ENCODE results near the gene ARHGAP36.

ARHGAP36 gene

DNA sequence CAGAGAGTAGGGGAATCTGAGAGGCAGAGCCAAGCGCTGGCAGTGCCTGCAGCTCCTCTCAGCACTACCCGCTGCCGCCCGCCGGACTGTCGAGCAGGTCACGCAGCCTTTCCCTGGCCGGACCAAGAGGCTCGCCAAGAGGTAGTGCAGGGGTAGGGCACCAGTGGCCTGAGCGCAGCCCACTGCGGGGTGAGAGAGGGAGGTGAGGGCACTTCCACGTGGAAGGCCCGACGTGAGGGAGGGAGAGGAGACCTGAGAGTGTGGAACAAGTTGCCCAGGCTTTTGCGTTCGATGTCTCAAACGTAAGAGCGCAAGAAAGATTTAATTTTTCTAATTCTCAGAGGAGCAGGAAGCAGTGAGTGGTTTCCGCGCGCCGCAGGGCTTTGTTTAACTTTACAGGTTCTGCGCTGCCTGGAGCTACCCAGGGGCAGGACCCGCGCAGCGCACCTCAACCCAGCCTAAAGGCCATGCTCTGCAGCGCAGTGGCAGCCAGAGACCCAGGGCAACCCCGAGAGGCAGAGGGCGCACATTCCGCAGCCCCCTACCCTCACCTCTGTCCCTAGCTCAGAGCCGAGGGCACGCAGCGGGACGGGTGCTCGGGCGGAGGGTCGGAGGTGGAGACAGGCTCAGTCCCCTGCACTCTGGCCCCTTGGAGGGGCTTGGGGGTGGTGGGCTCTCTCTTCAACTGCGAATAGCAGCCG is 14.9 kb downstream of the ARHGAP36 start:
- no peak for DNase-seq

DNA sequence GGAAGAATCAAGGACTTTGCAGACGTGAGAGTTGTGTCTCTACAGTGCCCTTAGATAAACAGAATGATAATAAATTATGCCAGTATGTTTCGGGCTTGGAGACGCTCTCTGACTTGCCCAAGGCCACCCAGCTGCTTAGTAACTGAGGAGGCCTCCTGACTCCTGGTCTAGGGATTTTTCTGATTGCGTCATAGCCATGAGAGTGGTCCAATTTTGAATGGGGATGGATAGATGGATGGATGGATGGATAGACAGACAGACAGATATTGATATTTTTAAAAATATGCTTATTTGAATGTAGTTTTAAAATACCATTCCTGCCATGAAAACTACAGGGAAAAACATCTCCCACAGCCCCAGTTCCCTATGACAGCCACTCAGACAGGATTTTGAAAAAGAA is 15.5 kb downstream of the ARHGAP36 start:
- no peak for DNase-seq

DNA sequence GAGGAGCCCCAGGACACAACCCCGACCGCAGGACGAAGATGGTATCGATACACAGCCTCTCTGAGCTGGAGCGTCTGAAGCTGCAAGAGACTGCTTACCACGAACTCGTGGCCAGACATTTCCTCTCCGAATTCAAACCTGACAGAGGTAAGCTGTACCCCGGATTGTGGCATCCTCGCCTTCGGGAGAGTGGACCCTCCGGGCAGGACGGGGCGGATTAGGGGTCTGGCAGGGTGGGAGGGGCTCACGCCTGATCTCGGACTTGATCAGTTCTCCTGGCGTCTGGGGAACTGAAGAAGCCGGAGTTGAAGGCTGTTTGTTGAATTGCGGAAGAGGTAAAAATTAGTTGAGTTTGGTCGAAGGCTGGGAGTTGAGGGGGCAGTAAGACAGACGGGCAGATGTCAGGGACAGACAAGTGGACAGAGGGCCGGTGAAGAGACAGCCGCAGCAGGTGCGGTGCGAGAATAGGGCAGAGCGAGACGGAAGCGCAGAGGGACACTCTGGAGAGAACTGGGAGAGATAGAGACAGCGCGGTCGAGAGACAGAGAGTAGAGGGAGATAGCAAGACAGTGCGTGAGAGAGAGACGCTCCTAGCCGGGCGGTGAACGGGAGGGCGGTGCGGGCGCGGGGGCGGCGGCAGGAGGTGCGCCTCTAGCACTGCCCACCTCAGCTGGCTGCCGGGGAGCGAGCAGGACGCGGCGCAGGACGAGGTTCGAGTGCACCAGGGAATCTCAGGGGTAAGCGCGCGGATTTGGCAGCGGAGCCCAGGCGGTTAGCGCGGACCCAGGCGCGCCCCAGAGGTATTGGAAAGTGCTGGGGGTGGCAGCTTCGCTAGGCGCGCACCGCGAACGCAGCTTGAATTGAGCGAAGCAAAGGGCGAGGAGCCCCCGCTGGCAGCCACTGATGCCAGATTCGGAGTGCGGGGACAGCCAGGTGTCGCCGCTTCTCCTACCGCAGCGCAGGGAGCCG is 23.9 kb downstream of the ARHGAP36 start:
- DNase-seq = no peak

DNA sequence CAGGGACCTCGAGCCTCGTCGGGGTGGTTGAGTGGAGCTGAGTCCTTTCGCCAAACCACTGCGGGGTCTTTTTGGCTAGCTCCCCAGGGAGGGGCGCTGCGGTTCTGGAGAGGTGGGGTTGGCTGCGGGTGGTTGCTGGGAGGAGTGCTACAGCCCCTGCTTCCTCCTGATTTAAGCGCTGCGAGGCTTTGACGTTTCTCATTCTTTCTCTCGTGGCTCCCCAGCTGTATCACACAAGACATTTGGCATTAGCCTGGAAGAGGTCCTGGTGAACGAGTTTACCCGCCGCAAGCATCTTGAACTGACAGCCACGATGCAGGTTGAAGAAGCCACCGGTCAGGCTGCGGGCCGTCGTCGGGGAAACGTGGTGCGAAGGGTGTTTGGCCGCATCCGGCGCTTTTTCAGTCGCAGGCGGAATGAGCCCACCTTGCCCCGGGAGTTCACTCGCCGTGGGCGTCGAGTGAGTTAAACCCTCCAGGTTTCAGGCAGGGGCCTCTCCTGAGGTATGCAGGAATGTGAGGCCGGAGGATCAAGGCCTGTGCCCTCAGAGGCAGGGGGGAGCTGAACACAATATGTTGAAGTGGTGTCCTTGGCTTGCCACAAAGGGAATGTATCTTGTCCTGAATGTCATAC is 25.5 kb downstream of the ARHGAP36 start:
- no peak for DNase-seq

DNA sequence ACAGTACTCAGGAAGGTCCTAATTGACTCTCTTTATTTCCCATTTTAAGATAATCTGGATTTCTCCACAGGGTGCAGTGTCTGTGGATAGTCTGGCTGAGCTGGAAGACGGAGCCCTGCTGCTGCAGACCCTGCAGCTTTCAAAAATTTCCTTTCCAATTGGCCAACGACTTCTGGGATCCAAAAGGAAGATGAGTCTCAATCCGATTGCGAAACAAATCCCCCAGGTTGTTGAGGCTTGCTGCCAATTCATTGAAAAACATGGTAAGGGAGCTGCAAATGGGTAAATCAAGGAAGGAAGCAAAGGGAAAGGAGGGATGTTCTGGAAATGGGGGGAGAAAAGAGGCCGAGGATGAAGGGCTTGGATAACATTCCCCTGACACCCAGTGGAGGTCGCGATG is 26.0 kb downstream of the ARHGAP36 start:
- DNase-seq = no peak

DNA sequence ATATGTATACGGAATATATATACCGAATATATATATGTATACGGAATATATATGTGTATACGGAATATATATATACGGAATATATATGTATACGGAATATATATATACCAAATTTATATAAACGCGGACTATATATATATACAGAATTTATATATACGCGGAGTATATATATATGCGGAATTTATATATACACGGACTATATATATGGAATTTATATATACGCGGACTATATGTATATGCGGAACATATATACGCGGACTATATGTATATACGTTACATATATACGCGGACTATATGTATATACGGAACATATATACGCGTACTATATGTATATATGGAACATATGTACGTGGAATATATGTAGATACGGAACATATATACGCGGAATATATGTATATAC is 78.6 kb downstream of the ARHGAP36 start:
- no peak for DNase-seq

DNA sequence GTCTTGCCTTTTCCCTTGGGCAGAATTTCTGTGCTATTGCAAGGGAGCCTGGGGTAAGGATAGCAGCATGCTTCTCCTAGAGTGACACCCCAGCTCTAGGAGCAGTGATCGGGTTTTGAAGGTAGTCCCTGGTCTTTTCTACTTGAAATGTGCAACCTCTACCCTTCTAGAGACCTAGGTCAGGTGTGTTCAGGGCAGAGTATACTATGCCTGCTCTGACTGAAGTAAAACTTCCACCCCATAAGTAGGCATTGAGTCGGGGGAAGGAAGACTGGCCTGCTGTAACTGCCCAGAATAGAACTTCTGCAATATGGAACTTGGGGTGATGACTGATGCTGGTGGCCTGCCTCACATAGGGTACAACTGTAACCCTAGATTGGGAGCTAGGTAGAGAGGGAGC is 80.9 kb downstream of the ARHGAP36 start:
- no peak for DNase-seq
